HG03064 (cell line): Measurements from ENCODE around the gene PEX12.
"Not testable (repeated sequence)": the region's sequence is repeated elsewhere in the genome, so short reads cannot be mapped to it uniquely, and the experiment has no call there.

Experiments used
- ATAC-seq: cut with Tn5 transposase; IDR thresholded peaks from one replicate; pipeline ENCODE4 v1.9.1; 2021; ENCODE audit warnings: low read depth; ENCODE audit not compliant: unreplicated experiment

PEX12 gene

GRCh38 chr17:35584061-35584460 is 5.7 kb upstream of the PEX12 start:
- ATAC-seq, result no peak

DNA sequence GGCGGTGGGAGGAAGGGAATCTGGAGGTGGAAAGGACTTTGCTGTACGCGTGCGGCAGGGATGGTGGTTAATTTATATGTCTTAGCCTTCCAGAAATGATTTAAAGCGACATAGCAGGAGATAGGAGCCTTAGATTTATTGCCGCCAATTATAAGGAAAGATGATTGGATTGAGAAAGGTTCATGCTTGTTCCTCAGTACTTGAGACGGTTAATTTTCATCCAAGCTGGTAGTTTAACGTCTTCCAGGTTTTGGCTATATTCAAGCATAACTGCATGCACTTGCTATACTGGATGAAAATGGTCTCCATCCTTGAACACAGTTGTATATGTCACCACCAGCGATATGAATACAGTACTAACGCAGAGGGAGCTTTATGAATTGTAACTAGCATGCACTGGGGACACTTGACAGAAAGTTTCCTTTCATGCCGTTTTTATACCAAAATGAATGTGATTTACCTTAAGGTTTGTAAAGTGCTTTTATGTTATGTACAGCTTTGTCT is 610 bp upstream of the PEX12 start:
- ATAC-seq, result no peak

- ATAC-seq, result no peak
These were observed 558 bp downstream of the PEX12 start for GRCh38 chr17:35577830-35578196.

GRCh38 chr17:35575759-35576158 is 2.6 kb downstream of the PEX12 start:
- no peak for ATAC-seq

DNA sequence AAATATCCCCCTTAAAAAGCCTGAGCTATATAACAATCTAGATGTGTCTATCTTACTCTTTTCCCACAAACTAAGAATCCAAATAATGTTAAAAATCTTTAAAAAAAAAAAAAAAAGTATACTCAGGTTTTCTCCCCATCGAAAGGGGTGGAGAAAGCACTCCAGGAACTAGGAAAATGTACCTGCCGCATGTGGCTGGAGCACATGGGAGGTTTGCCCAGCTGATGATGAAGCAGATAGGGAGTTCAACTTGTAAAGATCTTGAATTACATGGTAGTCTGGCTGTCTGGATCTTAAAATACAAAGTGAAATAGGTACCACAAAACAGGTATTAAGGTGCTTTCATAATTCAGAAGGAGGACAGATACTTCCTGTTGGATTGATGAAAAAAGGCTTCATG is 9.0 kb downstream of the PEX12 start:
- no peak for ATAC-seq

DNA sequence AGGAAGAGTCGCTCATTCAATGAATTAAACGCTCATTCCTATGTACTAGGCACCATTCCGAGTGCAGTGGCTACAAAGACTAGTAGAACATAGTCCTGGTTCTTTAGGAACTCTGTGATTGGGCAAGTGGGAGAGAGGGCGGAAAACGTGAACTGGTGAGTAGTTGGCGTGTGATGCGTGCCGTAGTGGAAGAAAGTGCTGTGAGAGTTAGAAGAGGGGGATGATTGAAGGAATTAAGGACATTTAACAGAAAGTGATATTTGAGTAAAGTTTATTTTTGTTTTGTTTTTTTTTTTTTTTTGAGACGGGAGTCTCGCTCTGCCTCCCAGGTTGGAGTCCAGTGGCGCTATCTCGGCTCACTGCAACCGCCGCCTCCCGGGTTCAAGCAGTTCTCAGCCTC is 9.8 kb downstream of the PEX12 start:
- ATAC-seq, result no peak

- no peak for ATAC-seq
These were observed 11.4 kb downstream of the PEX12 start for GRCh38 chr17:35566968-35567367.

- not testable (repeated sequence) for ATAC-seq
These were observed 15.2 kb downstream of the PEX12 start for GRCh38 chr17:35563181-35563580.

- no peak for ATAC-seq
These were observed 17.7 kb downstream of the PEX12 start, which contains the start of gene SLFN14 for GRCh38 chr17:35560703-35561102. Gene SLFN14, minus strand, starts transcription at chr17:35560819. Its CDS starts 2,757 bp downstream, at chr17:35558062.

- ATAC-seq, result no peak
These were observed 18.7 kb downstream of the PEX12 start for GRCh38 chr17:35559495-35560210.

DNA sequence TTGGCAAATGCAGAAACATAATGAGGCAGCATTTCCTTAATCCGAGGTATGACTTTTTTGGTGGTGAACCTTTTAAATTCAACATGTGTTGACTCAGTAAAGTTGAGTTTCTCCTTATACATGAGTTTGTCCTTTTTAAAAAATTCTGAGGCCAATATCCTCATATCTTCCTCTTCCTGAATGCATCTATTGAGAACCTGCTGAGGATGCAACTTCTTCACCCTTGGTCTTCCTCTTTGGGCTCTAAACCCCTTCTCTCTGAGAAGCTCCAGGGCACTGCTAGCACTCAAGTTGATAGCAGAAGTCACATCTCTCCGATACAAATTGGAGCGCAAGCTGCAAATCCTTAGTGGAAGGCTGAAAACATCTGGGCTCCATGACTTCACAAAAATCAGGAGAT is 21.0 kb downstream of the PEX12 start:
- ATAC-seq, result no peak

DNA sequence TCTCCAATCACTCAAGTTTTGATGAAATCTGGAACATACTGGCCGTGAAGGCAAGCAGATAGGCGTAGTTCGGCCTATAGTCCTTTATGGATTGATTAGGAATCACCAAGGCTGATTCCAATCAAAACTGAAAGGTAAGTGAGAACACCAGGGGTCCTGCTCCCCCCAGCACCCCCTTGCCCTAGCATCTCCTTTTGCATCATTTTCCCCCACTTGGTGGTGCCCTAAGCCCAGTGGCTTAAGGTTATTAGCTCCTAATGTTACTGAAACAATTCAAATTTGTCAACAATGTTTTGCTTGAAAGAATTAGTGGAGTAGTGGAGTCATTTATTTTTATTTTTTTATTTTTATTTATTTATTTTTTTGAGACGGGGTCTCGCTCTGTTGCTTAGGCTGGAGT is 22.7 kb downstream of the PEX12 start:
- no peak for ATAC-seq

DNA sequence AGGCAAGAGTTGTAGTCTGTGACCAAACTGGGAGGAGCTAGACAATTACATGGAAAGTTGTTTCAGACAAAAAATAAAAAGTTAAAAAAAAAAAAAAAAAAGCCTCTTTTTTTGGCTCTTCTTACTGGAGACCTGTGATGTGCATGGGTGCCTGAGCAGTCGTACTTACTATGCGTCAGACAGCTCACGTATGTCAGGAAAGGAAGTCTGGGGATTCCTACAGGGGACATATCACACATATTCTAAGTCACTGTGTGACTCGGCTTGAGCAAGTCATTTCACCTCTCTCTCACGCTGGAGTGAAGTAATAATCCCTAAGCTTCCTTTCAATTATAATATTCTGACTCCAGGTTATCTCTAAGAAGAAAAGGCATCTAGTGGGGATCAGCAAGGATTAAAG is 23.7 kb downstream of the PEX12 start:
- ATAC-seq, result no peak

GRCh38 chr17:35553310-35553709 is 25.1 kb downstream of the PEX12 start:
- ATAC-seq, result no peak

GRCh38 chr17:35548978-35549377 is 29.4 kb downstream of the PEX12 start:
- ATAC-seq, result no peak

GRCh38 chr17:35548208-35548810 is 30.1 kb downstream of the PEX12 start:
- no peak for ATAC-seq

- ATAC-seq, result no peak
These were observed 31.9 kb downstream of the PEX12 start for GRCh38 chr17:35546487-35546886.

- ATAC-seq, result no peak
These were observed 33.2 kb downstream of the PEX12 start for GRCh38 chr17:35545150-35545549.

- no peak for ATAC-seq
These were observed 34.5 kb downstream of the PEX12 start for GRCh38 chr17:35543856-35544255.

GRCh38 chr17:35542990-35543389 is 35.4 kb downstream of the PEX12 start:
- ATAC-seq, result no peak

DNA sequence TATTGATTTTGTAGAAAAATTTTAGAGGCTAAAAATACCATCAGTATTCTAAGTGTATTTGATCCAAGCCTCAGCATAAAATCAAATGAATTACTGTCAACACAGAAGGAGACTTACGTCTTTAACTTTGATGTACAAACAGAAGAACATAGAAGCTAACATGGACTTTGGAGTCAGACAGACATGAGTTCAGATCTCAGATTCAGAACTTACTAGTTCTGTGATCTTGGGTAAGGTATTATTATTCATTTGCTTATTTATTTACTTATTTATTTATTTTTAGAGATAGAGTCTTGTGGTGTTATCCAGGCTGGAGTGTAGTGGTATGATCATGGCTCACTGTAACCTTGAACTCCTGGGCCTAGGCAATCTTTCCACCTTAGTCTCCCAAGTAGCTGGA is 36.9 kb downstream of the PEX12 start:
- ATAC-seq, result no peak
